HG03460 (cell line): ENCODE results near the gene SPRN.
A peak's percentile ranks its signal among the peaks of the same experiment; 100 is the strongest.

Experiments
- ATAC-seq: cut with Tn5 transposase; IDR thresholded peaks from one replicate; pipeline ENCODE4 v1.9.1; 2021; ENCODE audit not compliant: unreplicated experiment

The SPRN gene

DNA sequence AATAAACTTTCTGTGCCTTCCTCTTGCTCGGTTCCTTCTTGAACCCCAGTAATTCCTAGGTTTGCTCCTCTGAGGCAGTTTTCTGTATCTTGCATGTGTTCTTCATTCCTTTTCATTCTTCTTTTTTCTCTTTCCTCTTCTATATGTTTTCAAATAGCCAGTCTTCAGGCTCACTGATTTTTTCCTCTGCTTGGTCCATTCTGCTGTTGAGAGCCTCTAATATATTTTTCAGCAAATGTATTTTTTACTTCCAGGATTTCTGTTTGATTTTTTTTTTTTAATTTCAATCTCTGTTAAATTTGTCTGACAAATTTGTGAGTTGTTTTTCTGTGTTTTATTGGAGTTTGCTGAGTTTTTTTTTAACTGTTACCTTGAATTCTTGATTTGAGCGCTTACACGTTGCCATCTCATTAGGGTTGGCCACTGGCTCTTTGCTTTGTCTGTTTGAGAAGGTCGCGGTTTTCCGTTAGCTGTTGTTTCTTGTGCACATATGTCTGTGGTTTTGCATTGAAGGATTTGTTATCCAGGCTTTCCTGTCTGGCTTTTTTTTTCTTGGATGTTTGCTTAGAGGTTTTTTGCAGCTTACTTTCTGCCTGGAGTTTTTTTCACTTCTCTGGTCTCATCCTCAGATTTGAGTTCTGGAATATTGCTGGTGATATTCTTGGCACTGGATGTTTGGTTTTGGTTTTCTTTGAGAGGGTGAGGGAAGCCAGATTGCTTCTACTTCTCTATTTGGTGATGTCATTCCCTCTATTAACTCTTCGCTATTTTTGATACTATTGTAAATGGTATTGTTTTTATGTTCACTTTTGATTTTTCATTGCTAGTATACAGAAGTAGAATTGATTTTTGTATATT is 12.7 kb downstream of the SPRN start:
- no peak for ATAC-seq

DNA sequence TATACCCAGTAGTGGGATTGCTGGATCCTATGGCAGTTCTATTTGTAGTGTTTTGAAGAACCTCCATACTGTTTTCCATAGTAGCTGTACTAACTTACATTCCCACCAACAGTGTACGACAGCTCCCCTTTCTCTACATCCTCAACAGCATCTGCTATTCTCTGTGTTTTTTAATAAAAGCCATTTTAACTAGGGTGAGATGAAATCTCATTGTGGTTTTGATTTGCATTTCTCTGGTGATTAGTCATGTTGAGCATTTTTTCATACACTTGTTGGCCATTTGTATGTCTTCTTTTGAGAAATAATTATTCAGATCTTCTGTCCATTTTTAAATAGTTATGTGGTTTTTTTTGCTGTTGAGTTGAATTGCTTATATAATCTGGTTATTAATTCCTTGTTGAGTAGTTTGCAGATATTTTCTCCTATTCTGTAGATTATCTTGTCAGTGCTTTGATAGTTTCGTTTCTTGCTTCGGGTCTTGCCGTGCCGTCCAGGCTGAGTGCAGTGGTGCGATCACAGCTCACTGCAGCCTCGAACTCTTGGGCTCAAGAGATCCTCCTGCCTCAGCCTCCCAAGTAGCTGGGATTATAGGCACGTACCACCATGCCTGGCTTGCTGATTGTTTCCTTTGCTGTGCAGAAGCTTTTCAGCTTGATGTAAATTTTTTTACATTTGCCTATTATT is 18.4 kb downstream of the SPRN start:
- peak; percentile 47 for ATAC-seq

- ATAC-seq, result no peak
These were observed 19.2 kb downstream of the SPRN start for GRCh38 chr10:133405272-133405671.

GRCh38 chr10:133403784-133404183 is 20.6 kb downstream of the SPRN start:
- ATAC-seq, result no peak

DNA sequence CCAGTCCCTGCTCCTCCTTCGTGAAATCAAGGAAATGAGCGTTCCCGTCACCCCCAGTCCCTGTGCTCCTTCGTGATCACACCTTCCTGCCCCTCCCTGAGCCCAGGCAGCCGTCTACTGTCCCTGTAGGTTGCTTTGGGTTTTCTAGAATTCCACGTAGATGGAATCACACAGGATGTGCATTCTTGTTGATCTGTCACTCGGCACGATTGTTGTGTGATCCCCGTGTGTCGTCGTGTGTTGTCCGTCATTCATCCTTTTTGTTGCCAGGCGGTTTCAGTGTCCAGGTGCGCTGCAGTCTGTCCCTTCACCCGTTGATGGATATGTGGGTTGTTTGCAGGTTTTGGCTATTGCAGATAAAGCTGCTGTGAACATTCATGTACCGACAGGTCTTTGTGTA is 21.1 kb downstream of the SPRN start:
- no peak for ATAC-seq

- no peak for ATAC-seq
These were observed 22.3 kb downstream of the SPRN start for GRCh38 chr10:133401981-133402725.

- no peak for ATAC-seq
These were observed 22.9 kb downstream of the SPRN start for GRCh38 chr10:133401500-133401899.

DNA sequence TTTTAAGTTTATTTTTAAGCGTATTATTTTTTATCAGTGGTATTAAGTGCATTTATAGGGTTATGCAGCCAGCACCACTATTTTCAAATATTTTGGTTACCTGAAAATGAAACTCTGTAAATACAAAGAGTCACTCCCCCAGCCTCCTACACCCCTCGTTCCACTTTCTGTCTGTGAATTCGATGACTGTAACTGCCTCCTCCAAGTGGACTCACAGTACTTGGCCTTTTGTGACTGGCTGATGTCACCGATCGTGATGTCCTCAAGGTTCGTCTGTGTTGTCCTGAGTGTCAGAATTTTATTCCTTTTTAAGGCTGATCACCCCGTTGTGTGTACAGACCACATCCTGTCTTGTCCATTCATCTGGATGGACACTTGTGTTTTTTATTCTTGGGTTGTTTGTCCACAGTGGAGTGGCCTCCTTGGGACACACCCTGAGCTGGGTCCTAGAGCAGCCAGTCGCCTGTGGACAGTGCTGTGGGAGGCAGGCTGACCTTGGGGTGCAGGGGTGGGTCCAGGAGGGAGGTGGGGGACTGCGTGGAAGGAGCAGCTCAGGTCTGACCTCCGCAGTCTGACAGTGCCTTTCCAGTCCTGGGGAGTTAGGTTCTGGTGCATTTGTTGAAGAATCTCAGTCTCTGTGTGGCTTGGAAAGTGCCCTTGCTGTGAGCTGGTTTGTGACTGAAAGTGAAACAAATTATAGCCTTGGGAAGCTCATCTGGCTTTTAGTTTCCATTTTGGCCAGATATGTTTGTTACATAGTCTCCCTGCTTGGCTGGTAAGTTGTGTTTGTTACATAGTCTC is 23.6 kb downstream of the SPRN start:
- peak; percentile 72 for ATAC-seq

GRCh38 chr10:133399123-133399601 is 25.3 kb downstream of the SPRN start:
- no peak for ATAC-seq

DNA sequence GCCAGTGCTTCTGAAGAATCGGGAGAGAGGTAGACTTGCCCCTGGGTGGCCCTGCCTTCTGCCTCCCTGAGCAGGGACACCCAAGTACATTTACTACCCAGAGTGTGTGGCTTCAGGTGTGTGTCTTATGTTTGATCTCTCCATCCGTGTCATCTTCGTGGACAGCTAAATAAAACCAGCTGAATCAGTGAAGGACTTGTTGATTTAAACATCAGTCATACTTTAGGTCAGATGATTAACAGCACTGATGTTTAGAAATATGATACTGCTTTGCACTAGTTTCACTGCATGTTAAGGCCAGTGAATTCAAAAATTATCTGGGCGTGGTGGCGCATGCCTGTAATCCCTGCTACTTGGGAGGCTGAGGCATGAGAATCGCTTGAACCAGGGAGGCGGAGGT is 26.5 kb downstream of the SPRN start:
- ATAC-seq, result no peak

DNA sequence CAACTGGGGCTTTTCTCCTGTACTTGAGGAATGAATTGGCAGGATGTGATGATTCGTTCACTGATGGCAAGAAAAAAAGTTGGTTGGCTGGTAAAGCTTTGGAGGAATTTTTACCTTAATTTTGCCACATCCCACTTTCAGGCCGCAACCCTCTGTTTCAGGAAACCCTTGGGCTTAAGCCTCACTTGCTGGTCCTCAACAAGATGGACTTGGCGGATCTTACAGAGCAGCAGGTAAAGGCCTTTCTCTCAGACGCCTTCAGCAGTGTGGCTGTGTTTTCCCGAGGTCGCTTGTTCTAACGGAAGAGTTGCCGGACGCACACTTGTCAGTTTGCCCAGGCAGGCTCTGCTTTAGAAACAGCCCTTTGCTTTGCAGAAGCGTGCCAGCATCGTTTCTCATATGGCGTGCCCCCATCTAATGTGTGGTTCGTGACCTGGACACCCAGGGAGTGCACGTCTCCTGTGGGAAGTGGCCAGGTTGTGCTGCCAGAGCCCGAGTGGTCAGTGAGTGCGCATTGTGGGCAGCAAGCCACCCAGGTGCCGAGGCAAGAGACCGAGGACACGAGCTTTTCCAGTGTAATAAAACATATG is 28.3 kb downstream of the SPRN start:
- no peak for ATAC-seq

DNA sequence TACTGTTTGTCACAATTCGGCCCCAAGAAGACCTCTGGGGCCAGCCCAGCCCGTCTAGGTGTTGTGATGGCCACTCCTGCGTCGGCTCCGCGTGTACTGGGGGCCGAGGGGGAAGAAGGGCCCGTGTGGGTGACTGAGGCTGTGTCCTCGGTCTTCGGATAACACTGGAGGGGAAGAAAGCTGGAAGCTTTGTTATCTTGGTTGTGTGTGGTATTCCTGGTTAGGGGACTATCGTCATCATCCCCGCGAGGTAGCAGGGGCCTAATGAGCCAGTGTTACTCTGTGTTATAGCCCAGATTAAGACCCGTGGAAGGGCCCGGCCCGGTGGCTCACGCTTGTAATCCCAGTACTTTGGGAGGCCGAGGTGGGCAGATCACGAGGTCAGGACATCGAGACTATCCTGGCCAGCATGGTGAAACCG is 29.6 kb downstream of the SPRN start:
- no peak for ATAC-seq

GRCh38 chr10:133394064-133394663 is 30.3 kb downstream of the SPRN start, which contains the start of gene MTG1:
Gene MTG1 (plus strand): TSS chr10:133394157. CDS start chr10:133394221, 64 bp downstream.
- peak; percentile 55 for ATAC-seq

- ATAC-seq, result no peak
These were observed 30.9 kb downstream of the SPRN start for GRCh38 chr10:133393401-133394063.

GRCh38 chr10:133391761-133392518 is 32.5 kb downstream of the SPRN start:
- ATAC-seq, result no peak

DNA sequence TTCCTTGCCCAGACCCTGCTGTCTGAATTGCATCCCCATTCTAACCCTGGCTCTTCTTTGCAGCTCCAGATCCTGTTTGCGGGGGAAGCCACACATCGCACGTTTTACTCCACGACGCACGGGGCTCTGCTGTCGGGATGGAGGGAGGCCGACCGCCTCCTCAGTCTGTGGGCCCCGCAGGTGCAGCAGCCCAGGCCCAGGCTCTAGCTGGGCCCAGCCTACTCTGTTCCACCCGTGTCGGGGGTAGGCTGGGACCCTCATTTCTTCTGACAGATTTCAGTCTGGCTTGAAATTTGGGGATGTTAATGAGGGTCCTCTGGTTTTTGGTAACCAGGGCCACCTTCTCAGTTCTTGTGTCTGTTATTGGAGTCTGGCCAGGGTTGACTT is 33.2 kb downstream of the SPRN start:
- no peak for ATAC-seq

GRCh38 chr10:133390597-133391248 is 33.7 kb downstream of the SPRN start:
- no peak for ATAC-seq
